ENCODE results near the gene PRR22. TPM values are rescaled to one million over a fixed set of nuclear protein-coding genes. Genes with fewer than 3 reads are reported as not detected.

Gene PRR22
- 0.15 TPM in 1 of 2 replicates, not detected in the other for total RNA-seq

DNA sequence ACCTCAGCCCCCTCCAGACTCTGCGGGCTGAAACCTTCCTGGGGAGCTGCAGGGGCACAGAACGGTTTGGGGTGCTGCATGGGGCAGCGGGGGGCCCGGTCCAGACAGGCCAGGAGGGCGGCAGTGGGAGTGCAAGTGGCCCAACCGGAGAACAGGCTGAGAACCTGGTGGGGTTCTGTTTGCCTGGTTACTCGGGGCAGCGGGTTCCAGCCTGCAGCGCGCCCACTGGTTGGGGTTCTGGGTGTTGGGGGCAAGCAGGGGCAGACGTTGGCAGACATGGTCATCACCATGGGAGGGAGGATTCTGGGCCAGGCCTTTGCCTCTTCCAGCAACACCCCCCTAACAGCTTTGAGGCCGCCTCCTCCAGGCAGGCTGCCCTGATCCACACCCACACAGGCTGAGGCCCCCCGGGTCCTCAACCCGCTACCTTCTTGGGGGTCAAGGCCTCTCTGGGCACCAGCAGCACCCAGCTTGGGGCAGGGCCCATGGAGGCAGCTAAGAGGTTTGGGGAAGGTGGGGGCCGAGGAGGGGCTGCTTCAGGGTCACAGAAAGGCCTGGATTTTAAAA, at the start of gene PRR22:
PRR22 (minus strand) TSS at position 166 of the 567 bp plus-strand sequence; CDS start at position 80, 86 bp downstream.
- DNase-seq (ENCODE audit: low read depth): no peak

DNA sequence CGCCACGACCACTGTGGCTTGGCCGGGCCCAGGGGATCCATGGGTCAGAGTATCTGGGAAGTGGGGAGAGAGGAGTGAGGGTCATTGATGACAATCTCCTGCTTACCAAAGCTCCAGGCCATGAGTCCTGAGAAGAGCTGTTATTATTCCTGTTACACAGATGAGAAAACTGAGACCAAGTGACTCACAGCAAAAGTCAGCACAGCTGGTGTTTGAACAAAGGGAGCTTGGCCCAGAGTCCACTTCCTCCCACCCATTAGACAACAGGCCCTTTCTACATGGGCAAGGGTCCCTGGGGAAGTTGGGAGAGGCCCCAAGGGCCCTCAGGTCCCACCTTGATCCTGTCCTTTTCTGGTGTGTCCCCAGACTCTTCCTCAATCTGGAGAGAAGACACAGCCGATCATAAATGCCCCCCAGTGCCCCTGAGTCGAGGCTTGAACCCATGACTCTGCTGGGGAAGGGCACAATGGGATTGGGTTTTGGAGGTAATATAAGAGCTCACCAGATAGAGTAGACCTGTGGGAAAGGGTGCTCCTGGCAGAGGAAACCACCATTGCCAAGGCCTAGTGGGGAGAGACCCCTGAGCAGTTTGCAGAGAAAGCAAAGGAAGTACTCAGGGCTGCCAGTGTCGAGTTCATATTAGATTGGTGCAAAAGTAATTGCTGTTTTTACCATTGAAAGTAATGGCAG, 48.1 kb upstream of the PRR22 start:
- no peak for DNase-seq (ENCODE audit: low read depth)

DNA sequence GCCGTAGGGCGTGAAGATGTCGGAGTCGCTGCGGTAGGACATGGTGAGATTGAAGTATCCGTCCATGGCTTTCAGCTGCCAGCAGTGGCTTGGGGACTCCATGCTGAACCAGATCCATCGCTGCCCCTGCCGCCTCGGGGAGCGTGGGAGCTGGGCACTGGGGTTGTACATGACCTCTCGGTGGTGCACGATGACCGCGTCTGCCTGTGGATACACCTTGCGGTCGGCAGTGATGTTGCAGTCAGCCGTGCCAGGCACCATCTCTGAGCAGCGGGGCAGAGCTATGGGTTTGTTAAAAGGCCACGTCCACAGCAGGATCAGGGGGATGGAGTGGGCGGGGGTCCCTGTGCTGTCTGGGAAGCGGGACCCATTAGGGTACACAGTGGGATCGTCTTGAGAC, 47.5 kb upstream of the PRR22 start:
- DNase-seq (ENCODE audit: low read depth): no peak

DNA sequence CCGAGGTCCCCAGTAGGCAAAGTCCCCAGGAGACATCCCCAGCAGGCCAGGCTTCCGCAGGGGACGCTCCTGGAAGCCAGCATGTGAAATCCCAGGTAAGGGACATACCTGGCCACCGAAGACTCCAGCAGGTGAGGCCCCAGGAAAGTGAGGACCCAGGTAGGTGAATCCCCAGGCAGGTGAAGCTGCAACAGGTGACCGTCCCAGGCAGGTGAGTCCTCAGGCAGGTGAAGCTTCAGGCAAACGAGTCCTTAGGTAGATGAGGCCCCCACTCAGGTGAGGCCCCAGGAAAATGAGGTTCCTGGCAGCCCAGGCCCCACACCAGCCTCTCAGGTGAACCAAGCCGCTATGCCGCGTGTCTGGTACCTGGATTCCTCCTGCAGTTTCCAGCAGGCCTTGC, 46.6 kb upstream of the PRR22 start:
- no peak for DNase-seq (ENCODE audit: low read depth)

DNA sequence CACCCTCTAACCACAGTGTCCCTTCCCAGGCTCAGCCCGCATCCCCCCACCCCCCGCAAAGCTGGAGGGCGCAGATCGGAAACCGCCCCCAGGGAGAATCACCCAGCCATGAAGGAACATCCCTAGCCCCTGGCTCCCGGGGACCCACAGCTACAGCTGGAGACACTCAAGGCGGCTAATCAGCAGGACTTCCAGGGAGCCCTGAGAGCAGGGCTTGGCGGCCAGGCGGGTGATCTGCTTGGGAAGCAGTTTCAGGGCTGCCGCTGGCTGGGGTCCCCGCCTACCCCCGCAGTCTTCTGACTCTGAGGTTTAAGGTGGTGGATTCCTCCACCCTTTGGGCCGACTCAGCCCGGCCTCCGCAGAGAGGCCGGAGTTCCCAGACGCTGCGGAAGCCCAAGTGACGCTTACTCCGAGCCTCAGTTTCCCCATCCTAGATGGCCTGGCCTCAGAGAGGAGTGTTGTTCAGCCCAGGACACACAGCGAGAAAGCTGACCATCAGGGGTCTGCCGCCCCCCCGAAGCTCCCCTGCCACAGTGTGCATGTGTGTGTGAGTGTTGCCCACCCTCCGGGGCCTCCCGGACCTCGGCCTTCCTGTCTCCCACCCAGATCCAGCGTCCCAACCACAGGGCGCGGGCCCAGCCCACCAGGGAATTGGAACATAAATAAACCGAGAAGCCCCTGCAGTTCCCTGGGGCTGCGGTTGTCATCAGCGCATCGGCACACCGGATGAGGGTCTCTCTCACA, 45.2 kb upstream of the PRR22 start:
- DNase-seq (ENCODE audit: low read depth): no peak

DNA sequence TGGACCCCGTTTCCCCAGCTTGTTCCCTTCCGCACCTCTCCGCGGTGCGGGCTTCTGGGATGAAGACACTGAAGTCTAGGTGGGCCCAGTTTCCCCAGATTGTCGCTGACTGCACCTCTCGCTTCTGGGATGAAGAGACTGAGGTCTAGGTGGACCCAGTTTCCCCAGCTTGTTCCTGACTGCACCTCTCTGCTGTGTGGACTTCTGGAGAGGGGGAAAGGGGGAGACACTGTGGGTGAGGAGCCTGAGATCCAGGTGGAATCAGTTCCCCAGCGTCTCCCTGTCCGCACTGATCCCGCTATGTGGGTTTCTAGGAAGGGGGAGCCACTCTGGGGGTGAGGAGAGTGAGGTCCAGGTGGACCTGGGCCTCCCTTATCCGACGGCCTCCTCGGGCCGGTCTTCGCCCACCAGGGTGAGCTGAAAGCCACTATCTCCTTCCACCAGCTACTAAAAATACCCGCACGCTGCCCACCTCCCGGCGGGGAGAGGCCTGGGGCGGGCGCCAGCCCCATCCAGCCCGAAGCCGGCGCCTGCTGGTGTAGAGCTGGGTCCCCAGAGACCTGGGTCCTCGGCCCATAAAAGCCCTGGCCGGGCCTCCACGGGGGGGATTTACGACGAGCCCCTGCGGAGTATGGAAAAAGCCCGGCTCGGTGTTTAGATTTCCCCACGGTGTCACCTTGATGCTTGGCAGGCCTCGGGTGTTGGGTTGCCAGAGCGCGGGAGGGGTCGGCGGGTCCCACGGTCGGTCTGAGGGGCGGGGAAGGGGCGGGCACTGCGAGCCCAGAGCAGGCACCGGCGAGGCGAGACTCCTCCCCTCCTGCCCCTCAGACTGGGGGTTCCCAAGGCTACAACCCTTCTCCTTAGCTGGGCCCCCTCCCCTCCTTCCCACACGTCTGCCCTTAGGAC, 44.4 kb upstream of the PRR22 start:
- DNase-seq (ENCODE audit: low read depth): no peak

DNA sequence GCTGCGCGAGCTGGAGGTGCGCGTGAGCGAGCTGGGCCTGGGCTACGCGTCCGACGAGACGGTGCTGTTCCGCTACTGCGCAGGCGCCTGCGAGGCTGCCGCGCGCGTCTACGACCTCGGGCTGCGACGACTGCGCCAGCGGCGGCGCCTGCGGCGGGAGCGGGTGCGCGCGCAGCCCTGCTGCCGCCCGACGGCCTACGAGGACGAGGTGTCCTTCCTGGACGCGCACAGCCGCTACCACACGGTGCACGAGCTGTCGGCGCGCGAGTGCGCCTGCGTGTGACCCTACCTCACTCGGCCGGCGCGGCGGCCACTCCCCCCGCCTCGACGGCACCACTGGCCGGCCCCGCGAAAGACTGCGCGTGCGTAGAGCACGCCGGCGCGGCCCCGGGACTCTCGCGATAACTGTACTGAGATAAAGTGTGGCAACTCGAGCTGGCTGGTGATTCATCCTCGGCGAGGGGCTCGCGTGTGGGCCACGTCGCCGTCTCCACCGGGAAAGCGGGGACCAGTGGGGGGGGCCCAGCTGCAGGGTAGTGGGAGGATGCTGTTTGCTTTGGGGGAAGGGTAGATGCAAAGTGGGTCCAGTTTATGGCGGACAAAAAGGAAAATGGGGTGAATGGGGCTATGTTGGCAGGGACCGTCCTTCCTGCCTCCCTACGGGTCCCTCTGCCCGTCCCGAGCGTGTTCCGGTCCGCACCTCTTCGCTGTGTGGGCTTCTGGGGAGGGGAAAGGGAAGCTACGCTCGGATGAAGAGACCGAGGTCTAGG, 43.5 kb upstream of the PRR22 start:
- DNase-seq (ENCODE audit: low read depth): peak; percentile 74

DNA sequence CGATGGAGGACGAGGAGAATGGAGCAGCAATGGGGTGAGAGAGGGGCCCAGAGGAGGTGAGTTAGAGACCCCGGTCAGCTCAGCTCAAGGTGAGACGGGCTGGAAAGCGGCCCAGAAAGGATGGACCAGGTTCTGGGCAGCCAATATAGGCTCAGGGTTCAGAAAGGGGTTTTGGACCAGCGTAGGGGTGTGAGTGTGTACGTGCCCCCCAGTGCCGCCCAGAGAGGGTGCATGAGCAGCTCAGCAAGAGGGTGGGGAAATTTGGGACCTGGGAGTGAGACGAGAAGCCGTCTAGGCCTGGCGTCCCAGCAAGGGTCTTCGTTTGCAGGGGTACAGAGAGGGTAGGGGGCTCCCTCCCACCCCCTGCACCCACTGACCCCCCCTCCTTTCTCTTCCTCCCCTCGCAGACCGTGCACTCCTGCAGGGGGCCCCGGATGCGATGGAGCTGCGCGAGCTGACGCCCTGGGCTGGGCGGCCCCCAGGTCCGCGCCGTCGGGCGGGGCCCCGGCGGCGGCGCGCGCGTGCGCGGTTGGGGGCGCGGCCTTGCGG, 42.9 kb upstream of the PRR22 start:
- DNase-seq (ENCODE audit: low read depth): no peak

DNA sequence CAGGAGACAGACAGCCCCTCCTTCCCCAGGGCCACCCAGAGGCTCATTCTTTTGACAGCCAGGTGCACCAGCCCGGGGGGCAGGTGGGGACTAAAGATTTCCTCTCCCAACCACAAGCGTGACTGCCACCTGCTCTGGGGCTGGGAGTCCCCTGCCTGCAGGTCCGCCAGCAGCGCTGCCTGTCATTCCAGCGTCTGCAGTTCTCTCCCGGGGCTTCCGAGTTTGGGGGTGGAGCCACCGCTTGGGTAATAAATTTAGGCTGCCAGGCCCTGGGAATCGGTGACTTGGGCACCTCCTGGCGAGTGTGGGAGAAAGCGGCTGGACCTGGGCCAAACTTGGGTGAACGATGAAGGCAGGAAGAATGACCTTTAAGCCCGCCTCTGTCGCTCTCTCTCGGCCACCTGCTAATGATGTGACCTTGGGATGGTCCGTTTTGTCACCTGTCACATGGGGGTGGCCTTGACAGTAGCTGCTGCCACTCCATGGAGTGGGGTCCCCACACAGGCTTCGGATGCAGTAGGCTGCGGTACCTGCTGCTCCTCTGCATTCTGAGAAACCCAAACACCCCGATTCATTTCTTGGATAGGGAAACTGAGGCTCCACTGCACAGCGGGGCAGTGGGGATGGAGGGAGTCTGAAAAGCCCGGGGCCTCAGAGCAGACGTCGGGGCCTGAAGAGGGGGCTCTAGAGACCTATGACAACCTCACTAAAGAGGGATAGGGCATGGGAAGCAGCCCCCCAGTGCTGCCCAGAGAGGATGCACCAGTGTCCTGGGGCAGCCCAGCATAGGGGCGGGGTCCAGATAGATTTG, 42.2 kb upstream of the PRR22 start:
- peak; percentile 66 for DNase-seq (ENCODE audit: low read depth)

DNA sequence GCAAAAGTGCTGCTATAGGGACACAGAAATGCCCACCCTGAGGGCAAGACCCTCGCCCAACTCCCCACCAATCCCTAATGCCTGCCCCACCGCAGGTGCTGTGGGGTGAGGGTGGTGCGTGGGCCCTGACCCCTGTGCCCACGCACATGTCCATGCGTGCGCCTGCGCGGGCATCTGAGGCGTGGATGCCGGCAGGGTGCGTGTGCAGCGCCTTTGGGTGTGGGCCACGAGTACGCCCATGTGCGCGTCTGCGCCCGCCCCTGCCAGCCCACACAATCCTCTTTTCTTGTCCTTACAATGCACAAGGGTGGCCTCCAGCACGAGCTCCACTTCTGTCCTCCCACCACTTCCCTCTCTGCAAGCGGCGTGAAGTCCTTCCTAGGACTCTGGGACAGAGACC, 40.6 kb upstream of the PRR22 start:
- no peak for DNase-seq (ENCODE audit: low read depth)

DNA sequence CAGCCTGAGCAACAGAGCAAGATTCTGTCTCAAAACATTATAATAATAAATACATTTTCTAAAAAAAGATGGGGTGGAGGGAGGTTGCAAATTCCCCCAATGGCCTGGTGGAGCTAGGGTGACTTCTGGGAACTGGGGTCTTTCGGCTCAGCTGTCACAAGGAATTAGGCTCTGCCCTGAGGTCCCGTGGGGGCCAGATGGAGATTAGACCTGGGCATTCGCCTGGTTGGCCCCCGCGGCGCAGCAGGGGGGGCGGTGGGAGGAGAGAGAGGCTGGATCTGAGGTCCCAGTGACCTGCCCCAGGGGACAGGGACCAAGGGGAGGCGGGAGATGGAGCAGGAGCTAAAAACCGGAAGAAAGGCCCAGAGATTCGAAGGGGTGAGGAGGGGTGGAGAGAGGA, 40.2 kb upstream of the PRR22 start:
- no peak for DNase-seq (ENCODE audit: low read depth)

DNA sequence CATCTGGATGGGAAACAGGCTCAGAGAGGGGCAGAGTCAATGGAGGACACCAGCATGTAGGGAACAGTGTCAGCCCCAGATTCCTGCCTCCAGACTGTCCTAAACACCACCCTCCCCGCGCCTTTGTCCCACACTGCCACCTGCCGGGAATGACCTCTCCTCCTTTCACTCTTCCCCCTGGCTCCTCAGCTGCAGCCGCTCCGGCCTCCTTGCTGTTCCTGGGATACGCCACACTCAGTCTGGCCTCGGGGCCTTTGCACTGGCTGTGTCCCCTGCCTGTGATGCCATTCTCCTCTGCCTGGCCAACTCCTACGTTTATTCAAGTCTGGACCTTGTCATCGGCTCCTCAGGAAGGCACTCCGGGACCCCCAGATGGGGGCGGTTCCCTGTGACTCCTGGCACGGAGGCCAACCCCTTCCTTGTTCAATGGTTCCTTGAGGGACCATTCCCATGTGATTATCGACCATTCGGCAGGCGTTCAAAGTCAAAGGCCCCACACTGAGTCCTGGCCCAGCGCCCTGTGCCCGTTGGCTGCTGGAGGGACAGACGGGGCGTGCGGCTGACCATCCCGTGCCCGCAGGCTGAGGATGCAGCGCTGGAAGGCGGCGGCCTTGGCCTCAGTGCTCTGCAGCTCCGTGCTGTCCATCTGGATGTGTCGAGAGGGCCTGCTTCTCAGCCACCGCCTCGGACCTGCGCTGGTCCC, 39.2 kb upstream of the PRR22 start:
- no peak for DNase-seq (ENCODE audit: low read depth)

DNA sequence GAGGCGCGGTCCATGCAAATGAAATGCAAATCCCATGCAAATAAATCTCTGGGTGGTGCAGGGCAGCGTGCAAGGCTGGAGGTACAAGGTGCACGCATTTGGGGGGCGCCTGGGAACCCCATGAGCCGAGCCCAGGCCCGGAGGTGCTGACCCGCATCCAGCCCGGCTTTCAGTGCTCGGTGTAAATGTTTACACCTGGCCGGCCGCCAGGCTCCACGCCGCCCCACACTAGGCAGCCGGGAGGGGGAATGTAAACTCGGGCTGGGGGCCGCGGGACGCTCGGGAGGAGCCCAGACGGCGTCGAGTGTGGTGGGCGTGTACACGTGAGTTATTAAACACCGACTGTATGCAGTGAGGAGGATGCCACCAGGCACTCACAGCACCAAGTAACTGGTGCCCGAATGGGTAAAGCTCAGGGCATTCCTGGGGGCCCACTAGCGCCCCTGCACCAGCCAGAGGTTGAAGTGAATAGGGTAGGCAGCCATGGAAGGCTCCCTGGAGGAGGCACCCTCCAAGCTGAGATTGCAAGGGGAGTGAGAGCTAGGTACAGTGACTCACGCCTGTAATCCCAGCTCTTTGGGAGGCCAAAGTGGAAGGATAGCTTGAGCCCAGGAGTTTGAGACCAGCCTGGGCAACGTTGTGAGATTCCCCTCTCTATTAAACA, 37.8 kb upstream of the PRR22 start:
- no peak for DNase-seq (ENCODE audit: low read depth)

DNA sequence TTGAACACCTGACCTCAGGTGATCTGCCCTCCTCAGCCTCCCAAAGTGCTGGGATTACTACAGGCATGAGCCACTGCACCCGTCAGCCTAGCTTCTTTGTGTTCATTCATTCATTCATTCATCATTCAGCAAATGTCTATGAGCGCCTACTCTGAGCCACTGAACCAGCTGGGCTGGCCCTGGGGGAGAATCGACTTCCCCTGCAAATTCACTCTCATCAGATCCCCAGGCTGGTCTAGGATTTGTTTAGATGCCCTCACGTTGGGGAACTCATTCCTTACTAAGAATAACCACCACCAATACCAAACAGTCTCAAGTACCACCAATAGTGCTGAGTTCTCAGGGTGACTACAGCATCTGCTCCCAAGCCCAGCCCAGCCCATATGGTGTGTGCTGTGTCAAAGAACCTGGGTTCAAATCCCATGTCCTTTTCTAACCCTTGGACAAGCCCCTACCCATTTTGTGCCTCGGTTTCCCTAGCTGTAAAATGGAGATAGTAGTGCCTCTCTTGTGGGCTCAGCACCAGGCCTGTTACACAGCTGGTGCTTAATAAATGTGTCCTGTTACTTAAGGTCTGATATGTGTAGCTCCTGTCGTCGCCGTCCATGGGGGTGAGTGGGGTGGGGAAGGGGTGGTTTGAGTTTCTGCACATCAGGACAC, 37.1 kb upstream of the PRR22 start:
- DNase-seq (ENCODE audit: low read depth): no peak

DNA sequence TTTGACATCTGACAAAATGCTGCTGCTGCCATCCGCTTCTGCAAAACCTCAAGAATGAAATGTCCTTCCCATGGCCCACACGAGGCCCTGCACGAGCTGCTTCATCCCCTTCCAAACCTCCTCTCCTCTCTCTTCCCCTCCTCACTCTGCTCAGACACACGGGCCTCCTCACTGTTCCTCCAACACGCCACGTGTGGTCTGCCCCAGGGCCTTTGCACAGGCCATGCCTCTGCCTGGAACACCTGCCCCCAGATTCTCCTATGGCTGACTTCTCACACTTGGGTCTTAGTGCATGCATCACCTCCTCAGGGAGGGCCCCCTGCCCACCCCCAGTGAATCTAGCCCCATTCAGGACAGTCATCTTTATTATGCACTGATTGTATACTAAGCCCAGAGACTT, 36.2 kb upstream of the PRR22 start:
- DNase-seq (ENCODE audit: low read depth): no peak

DNA sequence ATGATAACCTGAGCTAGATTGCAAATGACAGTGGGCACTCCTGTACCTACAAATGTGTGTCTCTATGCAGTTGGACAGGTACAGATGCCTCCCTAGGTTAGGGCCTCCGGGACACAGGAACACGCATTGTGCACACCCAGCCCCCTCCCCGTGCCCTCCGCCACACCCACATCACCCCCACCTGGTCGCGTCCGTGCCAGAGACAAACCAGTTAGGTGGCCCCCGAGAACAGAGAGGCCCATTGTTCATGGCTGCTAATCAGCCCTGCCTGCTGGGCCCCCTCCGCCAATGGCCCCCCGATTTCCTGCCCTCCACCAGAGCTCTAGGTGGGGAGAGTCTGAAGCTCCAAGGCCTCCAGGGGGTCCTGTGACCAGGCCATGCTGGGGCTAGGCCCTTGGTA, 34.0 kb upstream of the PRR22 start:
- DNase-seq (ENCODE audit: low read depth): no peak

DNA sequence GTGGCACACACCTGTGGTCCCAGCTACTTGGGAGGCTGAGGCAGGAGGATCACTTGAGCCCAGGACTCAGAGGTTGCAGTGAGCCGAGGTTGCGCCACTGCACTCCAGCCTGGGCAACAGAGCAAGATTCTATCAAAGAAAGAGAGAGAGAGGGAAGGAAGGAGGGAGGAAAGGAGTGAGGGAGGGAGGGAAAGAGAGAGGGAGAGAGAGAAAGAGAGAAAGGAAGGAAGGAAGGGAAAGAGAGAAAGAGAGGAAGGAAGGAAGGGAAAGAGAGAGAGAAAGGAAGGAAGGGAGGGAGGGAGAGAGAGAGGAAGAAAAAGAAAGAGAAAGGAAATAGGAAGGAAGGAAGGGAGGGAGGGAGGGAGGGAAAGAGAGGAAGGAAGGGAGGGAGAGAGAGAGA, 32.7 kb upstream of the PRR22 start:
- DNase-seq (ENCODE audit: low read depth): no peak

DNA sequence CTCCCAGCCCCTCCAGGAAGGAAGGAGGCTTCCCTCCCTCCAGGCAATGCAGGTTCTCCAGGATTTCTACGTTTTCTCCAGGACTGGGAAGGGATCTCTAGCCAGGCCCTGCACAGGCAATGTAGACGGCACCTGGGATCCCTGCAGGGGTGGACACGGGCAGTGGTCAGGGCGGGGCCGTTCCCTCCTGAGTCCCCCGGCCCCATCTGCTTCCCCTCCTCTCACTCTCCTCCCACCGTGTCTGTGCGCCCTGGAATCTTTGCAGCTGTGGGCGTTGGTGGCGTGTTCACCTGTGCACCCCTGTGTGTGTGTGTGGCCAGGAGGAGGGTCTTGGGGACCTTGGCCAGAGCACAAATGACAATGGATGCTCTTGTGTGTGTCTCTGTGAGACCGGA, 30.3 kb upstream of the PRR22 start:
- no peak for DNase-seq (ENCODE audit: low read depth)
